PFSK-1 (cell line): ENCODE data around the gene FRMD4A.

Source experiments
- POLR2AphosphoS5 ChIP-seq: IDR thresholded peaks from 2 replicates; pipeline ENCODE4 v1.6.1; 2012; ENCODE audit warnings: low read depth, mild to moderate bottlenecking, control low read depth, low read length, moderate library complexity
- TF ChIP-seq, protein P1 (sequence below), 2 experiments: IDR thresholded peaks; 2 replicates each; pipeline versions ENCODE4 v1.6.1 to v1.8.0; 2011 to 2012; ENCODE audit warnings: low read depth in 2 of 2, low read length in 2 of 2, control low read depth in 1 of 2, inconsistent platforms in 1 of 2, mild to moderate bottlenecking in 1 of 2, moderate library complexity in 1 of 2; ENCODE audit not compliant: insufficient read depth in 1 of 2

DNA sequence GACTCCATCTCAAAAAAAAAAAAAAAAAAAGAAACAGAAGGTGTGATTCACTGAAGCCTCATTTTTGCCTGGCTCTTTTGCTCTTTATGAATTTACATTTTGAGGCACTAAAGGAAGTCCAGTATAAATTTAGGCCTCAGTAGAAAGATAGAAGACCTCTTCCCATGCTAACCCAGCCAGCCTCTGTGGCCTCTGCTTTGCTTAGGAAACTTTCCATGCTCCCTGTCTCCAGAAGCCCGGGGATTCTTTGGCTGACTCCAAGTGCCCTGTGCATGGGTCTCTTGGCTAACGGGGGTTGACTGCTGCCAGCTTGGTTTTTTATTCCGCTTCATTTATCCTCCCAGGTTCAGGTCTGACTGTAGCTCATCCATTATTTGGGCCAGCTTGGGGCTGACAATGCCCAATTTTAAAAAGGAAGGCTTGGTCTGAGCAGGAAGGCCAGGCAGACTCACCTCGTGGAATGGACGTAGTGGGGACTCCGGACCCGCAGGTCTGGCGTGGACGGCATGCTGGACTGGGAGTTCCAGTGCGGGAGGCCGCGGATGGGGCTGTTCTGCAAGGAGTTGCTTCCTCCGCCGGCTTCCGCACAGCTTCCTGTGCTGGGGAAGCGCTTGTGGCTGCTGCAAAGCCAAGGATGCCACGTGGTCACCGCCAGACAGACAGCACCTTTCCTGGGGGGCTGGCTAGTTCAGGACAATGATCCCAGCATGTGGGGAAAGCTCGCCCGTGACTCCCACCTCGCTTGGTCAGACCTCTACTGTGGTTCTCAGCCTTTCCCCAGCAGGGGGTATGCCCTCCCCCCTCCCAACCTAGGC lies 671.6 kb downstream of the FRMD4A start:
- TF ChIP-seq POLR2AphosphoS5 = no peak
- TF ChIP-seq, protein P1, sequence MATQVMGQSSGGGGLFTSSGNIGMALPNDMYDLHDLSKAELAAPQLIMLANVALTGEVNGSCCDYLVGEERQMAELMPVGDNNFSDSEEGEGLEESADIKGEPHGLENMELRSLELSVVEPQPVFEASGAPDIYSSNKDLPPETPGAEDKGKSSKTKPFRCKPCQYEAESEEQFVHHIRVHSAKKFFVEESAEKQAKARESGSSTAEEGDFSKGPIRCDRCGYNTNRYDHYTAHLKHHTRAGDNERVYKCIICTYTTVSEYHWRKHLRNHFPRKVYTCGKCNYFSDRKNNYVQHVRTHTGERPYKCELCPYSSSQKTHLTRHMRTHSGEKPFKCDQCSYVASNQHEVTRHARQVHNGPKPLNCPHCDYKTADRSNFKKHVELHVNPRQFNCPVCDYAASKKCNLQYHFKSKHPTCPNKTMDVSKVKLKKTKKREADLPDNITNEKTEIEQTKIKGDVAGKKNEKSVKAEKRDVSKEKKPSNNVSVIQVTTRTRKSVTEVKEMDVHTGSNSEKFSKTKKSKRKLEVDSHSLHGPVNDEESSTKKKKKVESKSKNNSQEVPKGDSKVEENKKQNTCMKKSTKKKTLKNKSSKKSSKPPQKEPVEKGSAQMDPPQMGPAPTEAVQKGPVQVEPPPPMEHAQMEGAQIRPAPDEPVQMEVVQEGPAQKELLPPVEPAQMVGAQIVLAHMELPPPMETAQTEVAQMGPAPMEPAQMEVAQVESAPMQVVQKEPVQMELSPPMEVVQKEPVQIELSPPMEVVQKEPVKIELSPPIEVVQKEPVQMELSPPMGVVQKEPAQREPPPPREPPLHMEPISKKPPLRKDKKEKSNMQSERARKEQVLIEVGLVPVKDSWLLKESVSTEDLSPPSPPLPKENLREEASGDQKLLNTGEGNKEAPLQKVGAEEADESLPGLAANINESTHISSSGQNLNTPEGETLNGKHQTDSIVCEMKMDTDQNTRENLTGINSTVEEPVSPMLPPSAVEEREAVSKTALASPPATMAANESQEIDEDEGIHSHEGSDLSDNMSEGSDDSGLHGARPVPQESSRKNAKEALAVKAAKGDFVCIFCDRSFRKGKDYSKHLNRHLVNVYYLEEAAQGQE (IDR thresholded peaks at IDR 0.05; ENCODE audit: insufficient read depth in 1 of 2, low read depth in 2 of 2, low read length in 2 of 2) = no peak
